ENCODE results near the gene TPP2.

GRCh38 chr13:102687520-102687919 lies 90.7 kb downstream of the TPP2 start:
- no peak for TF ChIP-seq CTCF (IDR thresholded peaks at IDR 0.05)
- TF ChIP-seq ZFX (IDR thresholded peaks at IDR 0.05; ENCODE audit: borderline replicate concordance), result no peak
